Lung (tissue), 12 donors: ENCODE measurements around the gene RABL2B. TPM values are rescaled to one million over a fixed set of nuclear protein-coding genes. Genes with fewer than 3 reads are reported as not detected.

Experiments
- ATAC-seq: fragments of 200-7000 bp; cut with Tn5 transposase; one replicate; pipeline ENCODE4 v1.9.1; 2020; ENCODE audit warnings: moderate number of reproducible peaks; ENCODE audit not compliant: insufficient read depth, low FRiP score
- DNase-seq, 3 donors: peaks; one replicate each; pipeline ENCODE4 v3.0.0-alpha.2; 2013 to 2017
- H3K27ac ChIP-seq, 2 donors: one replicate each; pipeline ENCODE4 v1.5.1; 2013; ENCODE audit warnings: mild to moderate bottlenecking in 2 of 2, moderate library complexity in 2 of 2, control low read depth in 1 of 2, inconsistent platforms in 1 of 2, low read depth in 1 of 2, low read length in 1 of 2
- H3K27me3 ChIP-seq, 3 donors: one replicate each; pipeline ENCODE4 v1.5.1; 2013; ENCODE audit warnings: low read length in 2 of 3; ENCODE audit not compliant: control insufficient read depth in 3 of 3, insufficient read depth in 3 of 3
- H3K36me3 ChIP-seq, 4 donors: one replicate each; pipeline ENCODE4 v1.5.1; 2013; ENCODE audit warnings: low read length in 4 of 4, mild to moderate bottlenecking in 1 of 4, moderate library complexity in 1 of 4; ENCODE audit not compliant: control insufficient read depth in 4 of 4, insufficient read depth in 4 of 4
- H3K4me1 ChIP-seq, 5 donors: one replicate each; pipeline ENCODE4 v1.5.1; 2013; ENCODE audit warnings: low read length in 5 of 5, mild to moderate bottlenecking in 2 of 5, moderate library complexity in 1 of 5; ENCODE audit not compliant: control insufficient read depth in 5 of 5, insufficient read depth in 5 of 5
- H3K4me3 ChIP-seq: one replicate; pipeline ENCODE4 v1.5.1; 2013; ENCODE audit warnings: mild to moderate bottlenecking, control low read depth, moderate library complexity
- H3K9ac ChIP-seq, 2 donors: one replicate each; pipeline ENCODE4 v1.5.1; 2013; ENCODE audit warnings: low read length in 2 of 2, control low read depth in 1 of 2; ENCODE audit not compliant: insufficient read depth in 1 of 2
- H3K9me3 ChIP-seq, 4 donors: one replicate each; pipeline ENCODE4 v1.5.1; 2013; ENCODE audit warnings: low read length in 3 of 4, mild to moderate bottlenecking in 1 of 4, moderate library complexity in 1 of 4; ENCODE audit not compliant: control insufficient read depth in 4 of 4, insufficient read depth in 3 of 4
- CTCF ChIP-seq: IDR thresholded peaks from 2 replicates; pipeline ENCODE4 v1.5.1; 2012; ENCODE audit warnings: mild to moderate bottlenecking; ENCODE audit errors: control extremely low read depth, extremely low read depth
- WGBS, 2 donors: extraction: QIAGEN DNeasy Blood & Tissue Kit; methylation state at CpG; one replicate each; pipeline ENCODE4 v1.1.7; 2013; 5-methylcytosine and 5-hydroxymethylcytosine counted together
- polyA plus RNA-seq, 2 donors: library from polyadenylated mRNA; stranded (reverse); fragments of 200-250 nt; gene quantifications; one replicate each; pipeline ENCODE4 v1.2.1, GENCODE V29; 2013
- total RNA-seq, 2 donors: library from RNA; depleted of rRNA in 1 of 2; stranded (reverse); fragments of >200 nt in 1 of 2; gene quantifications; one replicate each; pipeline ENCODE4 v1.2.1, GENCODE V29; 2014 to 2021
- donor health status: control.
- donor health status: control.
- donor health status: Bipolar disorder and iron deficiency.
- donor health status: healthy.
- donor health status: DM: yes; HTN: yes; CAD: no.

The RABL2B gene
- total and polyA plus RNA-seq, 4 donors, result 25.1 to 53.4 (median 32.5) TPM

GRCh38 chr22:50727678-50728522, 55.5 kb downstream of the RABL2B start:
- no peak for DNase-seq
- Histone ChIP-seq H3K27ac (no peak overlapping the region), H3K36me3 (peaks cover 0 to 22% (median 3%) of the 10 kb centered on the region in 4 donors), H3K9me3 (no peaks in the 10 kb centered on the region), H3K4me3 (no peak overlapping the region), H3K27me3 (peaks cover 0 to 16% (median 4%) of the 10 kb centered on the region in 3 donors), H3K4me1 (peaks cover 0 to 4% (median 0%) of the 10 kb centered on the region in 5 donors), H3K9ac (no peak overlapping the region)
- TF ChIP-seq CTCF, result no peak
- WGBS, 2 donors, result 81 to 90% methylated on average over 23 of the region's 23 CpGs
- ATAC-seq, result no peak

GRCh38 chr22:50726643-50727340, 56.6 kb downstream of the RABL2B start:
- DNase-seq, result no peak
- WGBS, 2 donors, result 85 to 93% methylated on average over 14 of the region's 14 CpGs
- H3K4me1 ChIP-seq, result peaks cover 0 to 5% (median 0%) of the 10 kb centered on the region in 5 donors
- TF ChIP-seq CTCF, result no peak
- H3K36me3 ChIP-seq, result peaks cover 0 to 32% (median 3%) of the 10 kb centered on the region in 4 donors
- no peak overlapping the region for H3K27ac ChIP-seq
- no peak overlapping the region for H3K9ac ChIP-seq
- ATAC-seq, result no peak
- H3K4me3 ChIP-seq, result no peak overlapping the region
- H3K27me3 ChIP-seq, result peaks cover 0 to 11% (median 4%) of the 10 kb centered on the region in 3 donors
- no peaks in the 10 kb centered on the region for H3K9me3 ChIP-seq

GRCh38 chr22:50725597-50725996, 57.8 kb downstream of the RABL2B start:
- H3K9me3 ChIP-seq, result no peaks in the 10 kb centered on the region
- H3K27ac ChIP-seq, result no peak overlapping the region
- ATAC-seq (no peak), DNase-seq (no peak)
- peaks cover 0 to 5% (median 4%) of the 10 kb centered on the region in 3 donors for H3K27me3 ChIP-seq
- peaks cover 0 to 34% (median 3%) of the 10 kb centered on the region in 4 donors for H3K36me3 ChIP-seq
- H3K9ac ChIP-seq, result no peak overlapping the region
- 88 to 91% methylated on average over 7 of the region's 7 CpGs for WGBS, 2 donors
- no peak for TF ChIP-seq CTCF
- peaks cover 0 to 5% (median 0%) of the 10 kb centered on the region in 5 donors for H3K4me1 ChIP-seq
- H3K4me3 ChIP-seq, result no peak overlapping the region
